HG03460 (cell line): Measurements from ENCODE around the gene THBS1.

Source experiments
- ATAC-seq: cut with Tn5 transposase; IDR thresholded peaks from one replicate; pipeline ENCODE4 v1.9.1; 2021; ENCODE audit not compliant: unreplicated experiment

Gene THBS1

DNA sequence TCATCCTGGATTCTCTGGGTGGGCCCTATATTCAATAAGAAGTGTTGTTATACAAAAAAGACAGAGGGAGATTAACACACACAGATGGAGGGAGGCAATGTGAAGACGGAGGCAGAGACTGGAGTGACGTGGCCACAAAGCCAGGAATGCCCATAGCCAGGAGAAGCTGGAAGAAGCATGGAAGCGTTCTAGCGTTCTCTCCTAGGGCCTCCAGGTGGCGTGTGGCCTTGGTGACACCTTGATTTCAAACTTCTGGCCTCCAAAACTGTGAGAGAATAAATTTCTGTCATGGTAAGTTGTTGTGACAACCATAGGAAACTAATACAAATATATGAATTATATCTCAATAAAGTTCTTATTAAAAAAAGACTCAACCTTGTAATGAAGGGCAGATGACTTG is 21.3 kb downstream of the THBS1 start:
- no peak for ATAC-seq

DNA sequence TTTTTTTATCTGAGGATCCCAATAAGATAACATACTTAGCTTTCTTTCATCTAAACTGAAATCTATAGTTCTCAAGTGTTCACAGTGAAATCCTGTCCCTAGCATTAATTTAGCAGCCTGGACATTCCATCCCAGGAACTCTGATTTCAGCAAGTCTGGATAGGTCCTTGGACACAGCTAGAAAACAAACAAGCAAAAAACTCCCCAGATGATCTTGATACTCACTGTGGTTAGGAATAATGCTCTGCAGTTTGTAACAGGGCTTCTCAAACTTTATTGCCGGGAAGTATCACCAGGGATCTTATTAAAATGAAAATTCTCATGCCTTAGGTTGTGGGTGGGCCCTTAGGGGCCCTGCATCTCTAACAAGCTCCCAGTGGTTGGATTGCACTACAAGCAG is 24.3 kb downstream of the THBS1 start:
- no peak for ATAC-seq

DNA sequence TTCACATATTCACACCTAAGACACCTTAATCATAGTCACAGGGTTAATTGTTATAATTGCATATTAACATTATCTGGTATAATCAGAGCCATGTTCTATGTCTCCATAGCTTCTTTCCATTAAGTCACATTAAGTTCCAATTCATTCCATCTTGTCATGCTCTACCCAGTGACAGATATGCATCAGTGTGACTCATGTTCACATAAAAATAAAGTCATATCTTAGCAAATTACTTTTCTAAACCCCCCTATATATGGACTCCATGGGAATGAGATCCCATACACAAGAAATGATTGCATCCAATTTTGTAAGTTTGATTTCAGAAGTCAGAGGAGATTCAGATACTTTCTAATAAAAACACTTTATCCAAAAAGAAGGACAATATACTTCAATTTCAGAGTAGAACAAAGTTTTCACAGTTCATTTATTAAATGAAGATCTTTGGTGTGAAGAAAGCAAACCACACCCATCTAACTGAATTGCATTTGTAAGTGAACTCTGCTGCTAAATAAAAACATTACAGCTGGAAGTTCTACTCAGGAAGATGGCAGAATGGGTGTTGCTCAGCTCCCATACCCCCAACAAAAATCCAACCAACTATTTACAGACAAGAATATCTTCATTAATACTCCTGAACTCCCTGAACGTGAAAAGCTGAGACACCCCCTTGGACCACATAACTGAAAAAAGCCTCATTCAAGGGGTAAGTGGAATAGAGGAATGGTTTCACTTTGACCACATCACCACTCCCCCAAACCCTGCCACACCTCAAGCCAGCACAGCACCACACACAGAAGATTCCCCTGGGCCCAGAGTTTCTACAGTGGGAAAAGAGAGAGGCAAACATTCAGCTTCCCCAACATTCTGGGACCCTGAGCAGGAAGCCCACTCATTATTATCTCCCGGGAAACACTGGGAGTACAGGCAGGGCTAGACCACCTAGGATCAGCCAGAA is 27.6 kb downstream of the THBS1 start:
- ATAC-seq: no peak

DNA sequence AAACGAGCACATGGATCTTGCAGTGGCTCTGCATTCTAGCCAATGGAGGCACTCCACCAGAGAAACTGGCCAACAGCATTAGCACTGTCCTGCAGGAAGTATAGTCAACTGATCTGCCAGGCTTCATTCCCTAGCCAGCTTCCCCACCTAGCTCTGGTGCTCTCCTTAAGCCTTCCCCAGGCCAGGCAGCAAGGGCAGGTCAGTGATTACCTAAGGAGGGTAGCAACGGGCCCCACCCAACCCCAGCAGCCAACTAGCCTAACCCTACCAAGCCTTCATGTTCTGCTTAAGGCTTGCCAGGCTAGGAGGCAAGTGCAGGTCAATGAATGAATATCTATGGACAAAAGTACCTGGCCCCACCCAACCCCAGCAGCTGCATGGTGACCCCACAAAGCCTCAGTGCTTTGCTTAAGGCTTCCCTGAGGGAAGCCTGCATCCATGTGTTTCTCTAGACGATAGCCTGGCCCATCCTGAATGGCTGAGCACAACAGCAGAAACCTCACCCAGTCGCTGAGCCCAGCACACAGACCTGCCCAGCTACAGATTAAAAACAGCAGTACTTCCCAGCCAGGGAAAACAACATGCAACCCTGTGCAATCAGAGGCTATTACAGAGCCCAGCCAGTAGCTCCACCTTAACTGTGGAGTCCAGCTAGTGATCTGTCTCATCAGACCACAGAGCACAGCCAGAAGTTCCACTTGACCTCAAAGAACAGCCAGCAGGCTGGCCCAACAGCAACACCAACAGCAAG is 28.5 kb downstream of the THBS1 start:
- ATAC-seq: no peak

DNA sequence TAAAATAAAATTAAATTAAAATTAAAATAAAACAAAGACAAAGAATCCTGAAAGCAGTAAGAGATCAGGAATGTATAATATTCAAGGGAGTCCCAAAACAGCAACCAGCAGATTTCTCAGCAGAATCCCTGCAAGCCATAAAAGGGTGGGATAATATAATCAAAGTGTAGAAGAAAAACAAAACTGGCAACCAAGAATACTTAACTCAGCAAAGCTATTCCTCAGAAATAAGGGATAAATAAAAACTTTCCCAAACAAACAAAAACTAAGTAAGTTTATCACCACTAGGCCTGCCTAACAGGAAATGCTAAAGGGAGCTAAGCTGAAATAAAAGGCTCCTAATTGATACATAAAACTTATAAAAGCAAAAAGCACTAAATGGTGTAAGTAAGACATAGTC is 29.8 kb downstream of the THBS1 start:
- no peak for ATAC-seq

DNA sequence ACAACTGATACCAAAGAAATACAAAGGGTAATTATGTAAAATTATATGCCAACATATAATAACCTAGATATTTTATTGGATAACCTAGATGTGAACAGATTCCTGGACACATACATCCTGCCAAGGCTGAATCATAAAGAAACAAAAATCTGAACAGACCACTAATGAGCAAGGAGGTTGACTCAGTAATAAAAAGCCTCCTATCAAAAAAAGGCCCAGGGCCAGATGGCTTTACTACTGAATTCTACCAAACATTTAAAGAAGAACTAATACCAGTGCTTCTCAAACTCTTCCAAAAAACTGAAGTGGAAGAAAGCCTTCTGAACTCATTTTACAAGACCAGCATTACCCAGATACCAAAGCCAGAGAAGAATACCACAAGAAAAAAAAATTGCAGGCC is 32.4 kb downstream of the THBS1 start:
- ATAC-seq: no peak

DNA sequence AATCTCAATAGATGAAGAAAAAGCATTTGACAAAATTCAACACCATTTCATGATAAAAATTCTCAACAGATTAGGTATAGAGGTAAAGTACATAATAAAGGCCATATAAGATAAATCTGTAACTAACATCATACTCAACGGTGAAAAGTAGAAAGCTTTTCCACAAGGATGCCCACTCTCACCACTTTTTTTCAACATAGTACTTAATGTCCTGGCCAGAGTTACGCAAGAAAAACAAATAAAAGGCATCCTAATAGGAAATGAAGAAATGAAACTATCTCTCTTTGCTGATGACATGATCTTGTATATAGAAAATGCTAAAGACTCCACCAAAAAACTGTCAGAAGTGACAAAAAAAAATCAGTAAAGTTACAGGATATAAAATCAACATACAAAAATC is 33.0 kb downstream of the THBS1 start:
- no peak for ATAC-seq

DNA sequence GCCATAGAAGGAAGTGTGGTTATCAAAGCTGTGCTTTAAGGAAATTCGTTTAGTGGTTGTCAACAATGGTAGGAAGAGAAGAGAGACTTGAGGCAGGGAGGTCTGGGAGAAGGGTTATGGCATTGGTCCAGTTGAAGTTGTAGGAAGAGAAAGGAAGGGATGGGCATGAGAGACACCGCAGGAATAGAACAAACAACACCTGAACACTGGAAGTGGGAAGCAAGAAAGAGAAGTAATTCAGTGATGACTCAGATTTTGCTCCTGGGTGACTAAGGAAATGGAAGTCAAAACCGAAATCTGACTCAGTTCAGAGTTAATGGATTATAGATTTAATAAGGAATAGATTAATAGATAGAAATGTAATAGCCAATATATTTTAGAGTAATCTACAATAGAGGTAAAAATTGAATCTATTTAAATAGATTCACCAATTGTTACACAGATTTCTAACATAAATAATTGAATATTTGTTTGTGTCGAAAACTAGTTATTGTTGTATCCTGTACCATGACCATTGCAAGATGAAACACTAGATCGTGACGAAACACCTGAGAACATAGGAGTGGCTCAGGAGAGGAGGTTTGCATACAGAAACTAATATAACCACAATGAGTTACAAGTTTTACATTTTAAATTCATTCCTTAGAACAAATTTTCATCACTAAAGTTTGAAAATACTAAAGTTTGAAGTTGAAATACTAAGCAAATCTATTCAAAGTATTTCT is 36.0 kb downstream of the THBS1 start:
- ATAC-seq: no peak

DNA sequence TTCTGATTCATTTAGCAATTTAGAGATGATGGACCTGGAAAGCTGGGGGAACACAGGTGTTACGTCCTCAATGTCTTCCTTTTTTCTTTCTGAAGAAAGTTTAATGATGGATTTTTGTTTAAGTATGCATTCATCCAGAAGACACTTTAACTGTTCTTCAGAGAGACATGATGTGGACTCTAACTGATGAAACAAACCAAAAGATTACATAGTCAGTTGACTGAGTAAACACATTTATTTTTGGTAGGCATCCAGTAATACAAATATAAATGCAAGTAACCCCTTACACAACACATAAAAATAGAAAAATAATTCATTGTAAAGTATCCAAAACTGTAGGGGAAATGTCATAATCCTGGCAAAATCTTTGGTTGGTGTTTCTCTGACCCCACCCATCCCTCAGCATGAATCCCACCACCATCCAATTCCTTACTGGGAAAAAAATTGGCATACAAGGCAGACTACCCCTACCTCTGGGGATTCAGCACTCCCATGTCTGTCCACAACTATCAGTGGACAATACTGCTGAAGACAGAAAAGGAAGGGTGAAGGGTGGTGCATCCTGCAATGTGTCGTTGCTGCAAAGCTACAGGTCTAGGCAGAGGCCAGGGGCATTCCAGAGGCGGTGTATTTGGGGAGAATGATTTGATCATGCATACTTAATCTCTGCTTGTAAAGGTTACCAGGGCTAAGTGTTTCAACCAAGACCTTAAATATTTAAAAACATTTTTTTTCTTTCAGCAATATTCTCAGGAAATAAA is 37.4 kb downstream of the THBS1 start:
- no peak for ATAC-seq

DNA sequence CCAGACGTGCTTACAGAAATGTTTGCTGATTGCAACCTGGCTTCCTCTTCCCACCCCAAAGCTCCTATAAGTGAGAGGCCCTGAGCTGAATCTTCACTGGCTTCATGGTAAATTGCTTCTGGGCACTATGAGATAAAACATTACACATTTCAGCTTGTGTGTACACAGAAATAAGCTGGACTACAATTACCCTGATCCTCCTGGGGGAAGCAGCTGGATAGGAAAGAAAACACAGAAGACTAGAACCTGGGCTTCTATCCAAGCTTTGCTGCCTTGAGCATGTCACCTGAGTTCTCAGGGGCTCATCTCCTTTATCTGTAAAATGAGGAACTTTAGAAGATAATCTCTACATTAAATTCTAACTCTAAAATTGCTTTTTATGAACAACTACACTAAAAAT is 40.3 kb downstream of the THBS1 start:
- ATAC-seq: no peak

DNA sequence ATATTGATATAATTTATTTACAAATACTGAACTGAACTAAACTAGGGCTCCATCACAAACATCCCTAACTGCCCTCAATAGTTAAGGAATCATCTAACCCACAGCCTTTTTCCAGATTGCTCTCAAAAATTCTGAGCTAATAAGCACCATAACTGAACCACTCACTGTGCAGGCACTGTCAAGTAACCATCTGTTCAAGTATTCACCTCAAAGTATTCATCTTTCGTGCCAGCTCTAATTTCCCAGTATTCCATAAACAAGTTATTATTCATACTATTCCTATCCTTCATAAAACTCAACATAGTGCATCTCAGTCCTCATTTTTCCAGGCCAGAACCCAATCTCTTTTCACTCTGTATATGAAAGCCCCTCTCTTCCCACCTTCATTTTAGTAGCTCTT is 41.1 kb downstream of the THBS1 start:
- no peak for ATAC-seq

DNA sequence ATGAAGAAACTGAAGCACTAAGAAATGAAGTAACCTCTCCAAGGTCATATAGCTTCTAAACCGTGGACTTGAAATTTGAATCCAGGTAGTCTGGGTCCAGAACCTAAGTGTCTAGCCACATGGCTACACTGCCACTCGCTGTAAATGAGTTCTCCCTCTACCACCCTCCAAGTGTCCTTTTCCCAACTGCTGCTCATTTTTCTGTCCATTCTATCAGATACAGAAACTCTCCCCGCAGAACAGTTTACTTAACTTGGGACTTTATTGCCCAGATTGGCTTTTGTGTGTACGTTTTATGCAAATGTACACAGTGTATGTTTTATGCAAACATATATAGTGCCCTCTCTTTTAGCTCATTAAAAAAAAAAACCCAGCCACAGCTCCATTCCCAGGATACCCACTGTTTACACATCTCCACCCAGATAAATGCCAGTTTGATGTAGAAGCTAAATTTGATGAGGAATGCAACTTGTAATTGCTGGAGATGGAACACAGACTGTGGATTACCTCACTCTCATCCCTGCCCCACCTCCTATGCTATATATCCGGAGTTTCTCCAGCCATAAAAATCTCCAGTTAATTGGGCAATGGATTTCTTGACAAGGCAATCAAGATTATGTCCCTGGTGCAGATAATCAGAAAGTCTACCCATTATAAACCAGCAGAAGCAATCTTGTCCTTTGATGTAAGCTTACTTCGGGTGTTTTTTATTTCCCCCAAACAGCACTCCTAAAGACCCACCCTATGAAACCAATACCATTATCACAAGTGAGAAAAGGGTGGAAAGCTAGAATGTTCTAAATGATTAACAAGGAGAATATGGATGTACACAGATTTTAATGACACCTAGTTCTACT is 42.0 kb downstream of the THBS1 start:
- peak; percentile 3 for ATAC-seq

DNA sequence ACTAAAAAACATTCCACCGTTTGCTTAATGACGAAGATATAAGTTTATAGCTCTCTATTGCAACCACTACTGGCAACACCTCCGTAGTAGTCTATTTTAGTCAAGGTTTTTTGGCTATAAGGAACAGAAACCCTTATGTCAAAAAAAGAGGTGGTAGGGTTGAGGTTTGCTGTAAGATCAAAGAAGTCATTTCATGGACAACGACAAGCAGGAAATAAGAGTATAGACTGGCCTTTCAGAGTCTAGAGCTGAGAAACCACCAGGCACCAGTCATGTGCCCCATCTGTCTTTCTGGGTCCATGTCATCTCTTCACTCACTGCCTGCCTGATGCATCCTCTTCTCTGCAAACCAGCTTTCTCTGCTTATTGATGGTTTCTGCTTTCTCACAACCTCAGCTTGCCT is 42.7 kb downstream of the THBS1 start:
- peak; percentile 91 for ATAC-seq

DNA sequence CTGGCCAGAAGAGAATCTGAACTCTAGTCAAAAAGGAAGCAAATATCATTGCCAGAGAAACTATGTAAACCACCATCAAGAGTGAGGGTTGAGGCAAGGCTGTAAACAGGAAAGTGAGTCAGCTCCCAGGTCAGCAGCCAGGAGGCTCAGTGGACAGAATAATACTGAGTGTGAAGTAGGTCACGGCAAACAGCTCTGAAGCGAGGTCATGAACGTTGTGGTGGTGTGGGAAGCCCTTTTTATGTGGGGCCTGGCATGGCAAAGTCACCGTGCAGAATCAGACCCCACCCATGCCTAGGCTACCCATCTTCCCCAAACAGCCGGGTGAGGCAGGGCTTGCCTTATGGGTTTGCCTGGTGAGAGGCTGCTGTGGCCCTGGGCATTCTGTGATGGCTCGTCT is 43.9 kb downstream of the THBS1 start:
- ATAC-seq: peak; percentile 37

DNA sequence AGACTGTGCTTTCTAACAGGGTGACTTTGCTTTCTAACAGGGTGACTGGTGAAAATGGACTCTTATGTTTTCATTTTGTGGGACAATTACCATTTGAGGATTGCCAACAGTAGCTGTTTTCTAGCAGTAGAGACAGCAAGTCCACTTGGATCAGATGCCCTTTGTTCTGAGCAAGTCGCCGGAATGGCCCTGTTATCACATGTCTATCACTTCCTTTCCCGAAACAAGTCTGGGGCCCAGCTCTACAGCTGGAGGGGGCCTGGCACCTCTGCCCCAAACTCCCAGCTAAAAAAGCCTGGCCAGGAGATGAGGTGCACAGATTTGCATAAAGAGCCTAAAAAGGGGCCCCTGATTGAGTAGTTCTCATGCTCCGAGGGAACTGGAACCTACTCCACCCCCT is 44.6 kb downstream of the THBS1 start:
- no peak for ATAC-seq

DNA sequence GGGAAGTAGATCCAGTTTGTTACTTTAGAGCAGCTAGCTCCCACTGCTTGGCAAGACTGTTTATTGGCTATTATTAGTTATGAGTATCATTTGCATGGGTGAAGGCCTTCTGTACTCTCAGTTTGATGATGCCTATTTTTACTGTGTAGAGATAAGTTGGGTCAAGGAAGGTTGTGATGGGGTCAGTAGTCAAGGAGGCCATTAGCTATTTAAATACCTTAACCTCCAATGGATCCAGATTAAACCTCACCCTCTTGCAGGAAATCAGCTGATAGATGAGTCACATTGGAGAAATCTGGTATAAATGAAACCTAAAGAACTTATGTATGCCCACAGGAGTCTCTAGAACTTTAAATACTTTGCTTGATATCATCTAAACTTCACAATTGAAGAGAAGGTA is 45.0 kb downstream of the THBS1 start:
- no peak for ATAC-seq

DNA sequence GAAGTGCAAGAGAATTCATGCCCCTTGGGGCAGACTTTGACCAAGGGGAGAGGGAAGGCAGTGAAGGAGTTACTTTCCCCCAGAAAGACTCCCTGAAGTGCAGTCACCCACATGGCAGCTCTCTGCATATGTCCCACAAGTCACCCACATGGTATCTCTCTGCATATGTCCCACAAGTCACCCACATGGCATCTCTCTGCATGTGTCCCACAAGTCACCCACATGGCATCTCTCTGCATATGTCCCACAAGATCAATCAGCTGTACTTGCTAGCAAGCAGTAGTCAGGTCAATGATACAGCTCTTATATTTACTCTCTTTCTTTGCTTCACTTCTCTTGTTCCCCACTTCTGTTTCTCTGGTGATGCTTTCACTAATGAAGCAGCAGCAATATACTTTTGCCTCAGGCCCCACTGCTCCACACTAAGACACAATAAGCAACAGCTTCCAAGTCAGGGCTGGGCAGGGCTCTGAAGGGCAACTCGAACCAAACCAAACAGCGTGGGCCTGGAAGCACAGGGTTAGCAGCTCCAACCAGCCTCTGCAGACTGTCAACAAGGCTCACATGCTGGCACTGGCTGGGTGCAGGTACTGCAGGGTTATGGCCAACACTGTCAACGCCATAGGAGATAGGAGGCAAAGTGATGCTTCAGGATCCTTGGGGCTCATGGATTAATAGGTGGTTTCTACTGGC is 46.7 kb downstream of the THBS1 start:
- ATAC-seq: no peak

DNA sequence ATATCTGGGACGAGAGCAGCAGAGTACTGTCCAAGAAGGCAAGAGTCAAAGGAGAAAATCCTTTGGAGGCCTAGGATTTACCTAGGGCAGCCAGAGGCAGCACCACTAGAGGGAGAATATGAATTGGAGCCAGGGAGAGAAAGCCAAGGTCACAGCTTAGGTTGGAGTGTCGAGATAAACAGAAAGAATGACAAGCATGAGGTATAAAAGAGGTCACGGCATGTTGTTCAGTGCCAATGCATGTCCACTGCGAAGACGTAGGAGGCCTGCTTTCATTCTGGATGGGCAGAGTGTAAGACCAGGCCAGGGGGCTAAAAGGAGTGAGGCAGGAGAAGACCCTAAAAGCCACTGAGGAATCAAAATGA is 47.2 kb downstream of the THBS1 start:
- no peak for ATAC-seq

DNA sequence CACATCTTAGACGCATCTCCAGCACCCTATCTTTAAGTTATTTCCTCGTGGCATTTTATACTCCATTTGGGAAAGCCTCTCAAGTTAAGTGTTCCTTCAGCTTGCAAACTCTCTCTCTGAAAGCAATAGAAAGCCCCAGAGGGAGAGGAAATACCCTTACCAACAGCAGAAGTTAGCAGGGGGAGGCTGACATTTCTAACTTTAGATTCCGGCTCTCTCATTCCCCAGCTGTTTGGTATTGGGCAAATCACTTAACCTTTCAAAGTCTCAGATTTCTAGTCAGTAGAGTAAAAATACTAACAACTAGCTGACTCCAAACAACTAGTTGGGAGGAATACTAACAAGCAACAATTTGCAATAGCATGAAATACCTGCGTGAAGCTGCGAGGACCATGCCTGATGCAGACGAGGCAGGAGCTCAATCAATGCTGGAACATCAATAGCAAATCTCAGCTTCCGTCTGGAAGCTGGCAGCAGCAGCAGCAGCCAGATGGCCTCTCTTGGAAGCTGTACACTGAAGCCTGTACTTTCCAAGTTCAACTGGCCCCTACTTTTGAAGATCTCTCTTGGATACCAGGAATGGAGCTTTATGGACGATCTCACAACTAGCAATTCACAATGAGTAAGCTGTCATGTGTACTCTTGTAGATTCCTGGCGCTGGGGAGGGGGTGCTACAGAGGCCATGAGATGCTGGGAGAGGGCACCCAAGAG is 47.8 kb downstream of the THBS1 start:
- ATAC-seq: no peak
